NOMO-1 (cell line): ENCODE results near the gene UBAC2.

Source experiments
- DNase-seq, 2 experiments: peaks; one replicate each; lab custom pipeline; 2025; ENCODE audit not compliant: unreplicated experiment in 2 of 2; lab: John Stamatoyannopoulos, UW

UBAC2 gene

DNA sequence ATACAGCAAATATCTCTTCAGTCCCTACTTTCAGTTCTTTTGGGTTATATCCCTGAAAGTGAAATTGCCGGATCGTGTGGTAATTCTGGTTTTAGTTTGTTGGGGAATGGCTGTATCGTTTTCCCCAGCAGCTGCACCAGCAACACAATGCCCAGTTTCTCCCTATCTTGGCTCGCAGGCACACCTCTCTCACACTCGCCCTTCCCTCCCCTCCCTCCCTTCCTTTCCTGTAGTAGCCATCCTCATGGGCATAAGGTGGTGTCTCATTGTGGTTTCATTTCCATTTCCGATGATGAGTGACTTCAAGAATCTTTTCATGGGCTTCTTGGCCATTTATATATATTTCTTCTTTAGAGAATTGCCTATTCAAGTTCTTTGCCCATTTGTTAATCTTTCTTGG, 66.2 kb downstream of the UBAC2 start:
- no peak for DNase-seq

DNA sequence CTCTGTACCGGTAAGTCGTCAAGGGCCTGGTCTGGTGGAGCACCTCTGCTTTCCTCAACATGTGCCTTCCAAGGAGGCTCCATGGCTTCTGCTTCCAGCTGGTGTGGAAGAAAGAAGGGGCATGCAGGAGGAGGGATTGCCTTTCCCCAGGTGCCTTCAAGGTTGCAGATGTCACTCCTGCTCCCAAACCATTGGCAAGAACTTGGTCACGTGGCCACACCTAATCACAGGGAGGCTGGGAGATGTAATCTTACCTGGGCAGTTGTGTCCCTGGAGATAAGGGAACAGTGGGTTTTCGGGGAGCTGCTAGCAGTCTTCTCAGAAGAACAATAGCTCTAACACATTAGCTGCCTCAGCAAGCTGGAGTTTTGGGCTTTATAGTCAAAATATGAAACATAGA, 67.3 kb downstream of the UBAC2 start:
- no peak for DNase-seq

DNA sequence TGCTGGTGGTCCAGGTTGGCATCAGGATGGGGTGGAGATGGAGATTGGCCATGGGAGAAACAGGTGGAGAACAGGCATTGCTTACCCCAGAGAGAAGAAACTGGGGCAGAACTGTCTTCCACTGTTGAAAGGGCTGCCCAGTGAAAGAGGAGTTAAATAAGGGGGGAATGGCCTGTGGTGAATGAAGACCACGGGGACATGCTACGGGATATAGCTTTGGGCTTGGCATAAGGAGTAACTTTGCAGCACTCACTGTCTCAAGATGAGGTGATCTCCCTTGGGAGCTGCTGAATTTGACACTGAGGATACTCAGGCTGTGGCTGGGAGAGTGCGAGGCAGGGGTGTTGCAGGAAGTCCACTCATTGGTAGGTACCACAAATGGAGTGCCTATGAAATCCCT, 68.2 kb downstream of the UBAC2 start:
- DNase-seq = no peak

DNA sequence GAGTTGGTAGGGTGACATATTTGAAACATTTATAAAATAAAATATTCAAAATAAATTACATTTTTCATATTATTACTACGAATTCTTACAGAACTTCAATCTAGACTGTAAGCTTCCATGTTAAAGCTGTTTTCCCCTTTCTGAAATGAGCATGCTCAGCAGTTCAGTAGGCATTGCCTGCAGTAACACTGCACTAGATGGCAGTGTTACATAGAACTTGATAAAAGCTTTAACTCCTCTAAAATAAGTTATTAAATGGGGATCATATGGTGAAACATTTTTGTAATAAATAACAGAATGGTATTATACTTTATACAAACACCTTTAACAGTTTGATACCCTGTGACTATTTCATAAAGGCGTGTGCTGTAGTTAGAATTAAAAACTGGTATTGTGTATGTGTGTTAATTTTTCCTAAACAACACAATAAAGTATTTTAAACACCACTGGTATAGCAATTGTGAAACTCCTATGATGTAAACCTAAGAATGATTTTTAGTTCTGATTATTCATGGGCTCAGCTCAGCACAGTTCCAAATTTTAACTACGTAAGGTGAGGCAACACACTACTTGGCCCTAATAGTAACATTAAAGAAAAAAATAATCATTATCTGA, 69.1 kb downstream of the UBAC2 start:
- peak; percentile 39 to 77 for DNase-seq

DNA sequence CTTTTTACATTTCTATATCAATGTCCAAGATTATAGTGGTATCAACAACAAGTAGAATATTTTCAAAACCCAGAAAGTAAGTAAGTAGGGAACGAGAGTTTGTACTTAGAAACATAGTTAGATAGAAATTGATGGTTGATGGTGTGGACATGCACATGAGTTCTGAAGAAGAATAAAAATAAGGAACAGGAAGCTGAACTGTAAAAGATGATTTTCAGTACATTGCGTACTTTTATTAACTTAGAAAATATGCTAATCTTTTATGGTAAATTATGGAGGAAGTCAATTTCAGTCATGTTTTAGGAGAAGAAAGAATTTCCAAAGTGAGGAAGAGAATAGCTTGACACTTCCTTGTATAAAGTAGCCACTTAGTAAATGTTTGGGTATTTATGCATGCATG, 69.9 kb downstream of the UBAC2 start:
- peak in 1 of 2 experiments; percentile 66 for DNase-seq

DNA sequence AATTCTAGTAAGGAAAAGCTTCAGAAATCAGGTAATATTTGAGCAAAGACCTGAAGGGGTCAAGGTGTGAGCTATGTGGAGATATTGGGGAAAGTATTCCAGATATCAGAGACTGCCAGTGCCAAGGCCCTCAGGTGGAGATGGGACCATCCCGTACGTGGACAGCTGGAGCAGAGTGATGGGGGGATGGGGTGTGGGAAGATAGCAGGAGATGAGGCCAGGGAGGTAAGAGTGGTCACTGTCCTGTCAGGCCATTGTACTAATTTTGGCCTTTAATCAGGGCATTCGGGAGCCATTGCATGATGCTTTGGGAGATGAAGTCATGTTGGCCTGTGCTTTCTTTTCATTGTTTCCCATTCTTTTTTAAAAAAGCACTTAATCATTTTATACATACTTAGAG, 70.6 kb downstream of the UBAC2 start:
- no peak for DNase-seq

DNA sequence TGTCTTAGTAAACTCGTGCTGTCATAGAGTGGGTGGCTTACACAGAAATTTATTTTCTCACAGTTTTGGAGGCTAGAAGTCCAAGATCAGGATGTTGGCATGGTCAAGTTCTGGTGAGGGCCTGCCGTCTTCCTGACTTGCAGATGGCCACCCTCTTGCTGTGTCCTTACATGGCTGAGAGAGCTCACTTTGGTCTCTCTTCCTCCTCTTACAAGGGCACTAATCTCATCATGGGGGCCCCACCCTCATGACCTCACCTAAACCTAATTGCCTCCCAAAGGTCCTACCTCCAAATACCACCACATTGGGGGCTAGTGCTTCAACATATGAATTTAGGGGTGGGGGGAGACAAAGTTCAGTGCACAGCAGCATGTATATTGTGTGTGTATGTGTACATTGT, 71.8 kb downstream of the UBAC2 start:
- DNase-seq = no peak

DNA sequence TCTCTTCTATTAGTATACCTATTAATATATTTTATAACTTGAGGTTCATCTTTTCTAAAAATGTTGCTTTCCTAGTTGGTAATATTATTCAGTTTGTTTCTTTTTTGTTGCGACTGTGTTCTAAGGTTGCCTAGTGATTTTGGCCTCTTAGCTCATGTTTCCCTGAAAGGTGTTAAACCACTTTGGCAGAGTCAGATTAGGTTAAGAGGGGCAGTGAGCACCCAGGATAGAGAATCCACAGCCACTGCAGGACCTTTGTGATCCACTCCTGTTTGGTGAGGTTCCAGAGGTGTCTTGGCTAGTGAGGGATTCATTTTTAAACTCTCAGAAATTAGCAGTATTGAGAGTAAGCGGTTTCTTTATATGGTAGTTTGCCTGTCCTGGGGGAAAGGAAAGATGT, 72.5 kb downstream of the UBAC2 start:
- no peak for DNase-seq

DNA sequence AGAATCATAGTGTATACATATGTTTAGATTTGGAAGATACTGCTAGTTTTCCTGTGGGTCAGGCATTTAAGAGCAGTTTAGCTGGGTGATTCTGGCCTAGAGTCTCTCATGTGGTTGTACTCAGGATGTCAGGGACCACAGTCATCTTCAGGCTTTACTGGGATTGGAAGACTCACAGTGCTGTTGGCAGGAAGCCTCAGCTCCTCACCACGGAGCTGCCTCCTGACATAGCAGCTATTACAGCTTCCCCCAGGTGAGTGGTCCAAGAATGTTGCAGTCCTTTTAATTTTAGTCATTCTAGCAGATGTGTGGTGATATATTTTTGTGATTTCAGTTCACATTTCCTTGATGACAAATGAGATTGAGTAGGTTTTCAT, 74.4 kb downstream of the UBAC2 start:
- no peak for DNase-seq

DNA sequence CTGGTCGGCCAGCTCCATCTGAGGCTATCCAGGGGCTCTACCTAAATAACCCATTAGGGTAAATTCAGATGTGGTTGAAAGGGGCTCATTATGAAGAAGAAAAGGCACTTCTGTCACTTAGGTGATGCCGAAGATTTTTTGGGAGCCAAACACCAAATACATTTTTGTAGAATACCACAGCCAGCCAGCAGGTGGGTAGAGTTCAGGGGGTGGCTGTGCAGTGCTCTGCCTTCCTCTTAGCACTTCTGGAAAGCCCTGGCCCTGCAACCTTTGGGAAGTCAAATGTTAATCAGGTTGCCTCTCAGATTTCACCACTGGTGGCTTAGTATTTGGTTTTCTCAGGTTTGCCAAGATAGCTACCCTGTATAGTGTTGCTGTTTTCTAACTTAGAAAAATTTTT, 76.1 kb downstream of the UBAC2 start:
- DNase-seq = peak in 1 of 2 experiments; percentile 4

DNA sequence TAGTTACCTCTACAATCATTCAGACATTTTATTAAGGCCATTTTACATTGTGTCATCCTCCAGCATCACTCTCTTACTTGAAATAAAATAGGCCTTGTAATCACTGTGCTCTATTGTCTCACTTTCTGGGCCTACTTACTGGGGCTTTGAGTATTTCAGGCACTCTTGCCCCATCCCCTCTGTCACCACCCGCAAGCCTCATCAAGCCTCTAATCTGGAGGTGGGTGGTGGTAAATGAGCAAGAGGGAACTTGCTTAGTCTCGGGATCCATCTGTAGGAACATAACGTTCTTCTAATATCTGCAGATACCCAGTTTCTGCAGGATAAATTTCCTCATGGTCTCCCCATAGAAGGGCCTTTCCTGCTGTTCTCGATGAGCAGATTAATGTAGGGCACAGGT, 77.0 kb downstream of the UBAC2 start:
- DNase-seq = peak; percentile 90 to 94

DNA sequence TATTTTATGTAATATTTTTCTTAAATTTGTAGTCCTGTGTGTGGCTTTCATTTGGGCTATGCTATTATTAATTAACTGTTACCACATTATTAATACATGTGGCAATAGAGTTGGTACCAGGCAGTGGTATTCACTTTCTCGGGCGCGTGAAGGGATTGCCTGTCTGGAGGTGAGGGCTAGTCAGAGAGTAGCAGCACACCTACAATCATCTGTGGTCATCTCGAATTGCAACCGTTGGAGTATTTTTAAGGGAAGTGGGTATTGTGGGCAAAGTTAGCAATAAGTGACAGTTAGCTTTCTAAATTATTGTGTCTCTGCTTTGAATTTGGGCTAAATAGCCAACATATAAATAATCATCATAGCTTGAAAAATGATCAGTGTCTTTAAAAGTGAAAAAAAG, 77.5 kb downstream of the UBAC2 start:
- peak; percentile 53 to 86 for DNase-seq

DNA sequence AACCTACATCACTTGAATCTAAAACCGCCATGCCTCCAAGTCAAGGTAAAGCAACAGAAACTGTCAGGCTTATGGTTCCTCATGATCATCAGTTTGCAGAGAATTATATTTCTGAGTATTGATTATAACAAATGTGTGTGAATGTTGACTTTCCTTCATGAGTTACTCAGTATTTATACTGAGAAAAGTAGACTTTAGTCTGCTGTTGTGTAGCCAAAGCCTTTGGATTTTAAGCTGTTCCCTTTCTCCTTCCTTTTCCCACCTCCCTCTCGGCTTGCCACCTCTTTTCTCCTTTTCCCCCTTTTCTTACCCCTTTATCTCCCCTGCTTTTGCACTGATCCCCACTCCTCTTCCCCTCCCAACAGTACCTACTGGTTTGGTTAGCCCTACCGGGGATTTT, 78.2 kb downstream of the UBAC2 start:
- DNase-seq = no peak

DNA sequence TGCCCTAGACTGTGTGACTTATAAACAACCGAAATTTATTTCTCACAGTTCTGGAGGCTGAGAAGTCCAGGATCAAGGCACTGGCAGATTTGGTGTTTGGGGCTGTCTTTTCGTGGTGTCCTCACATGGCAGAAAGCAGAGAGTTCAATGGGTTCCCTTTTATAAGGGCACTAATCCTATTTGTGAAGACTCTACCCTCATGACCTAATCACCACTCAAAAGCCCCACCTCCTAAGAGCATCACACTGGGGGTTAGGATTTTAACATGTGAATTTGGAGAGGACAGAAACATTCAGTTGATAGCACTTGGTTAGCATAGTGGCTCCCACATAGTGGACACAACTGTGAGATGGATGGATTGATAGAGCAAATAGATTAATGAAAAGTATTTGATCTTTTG, 79.0 kb downstream of the UBAC2 start:
- no peak for DNase-seq

DNA sequence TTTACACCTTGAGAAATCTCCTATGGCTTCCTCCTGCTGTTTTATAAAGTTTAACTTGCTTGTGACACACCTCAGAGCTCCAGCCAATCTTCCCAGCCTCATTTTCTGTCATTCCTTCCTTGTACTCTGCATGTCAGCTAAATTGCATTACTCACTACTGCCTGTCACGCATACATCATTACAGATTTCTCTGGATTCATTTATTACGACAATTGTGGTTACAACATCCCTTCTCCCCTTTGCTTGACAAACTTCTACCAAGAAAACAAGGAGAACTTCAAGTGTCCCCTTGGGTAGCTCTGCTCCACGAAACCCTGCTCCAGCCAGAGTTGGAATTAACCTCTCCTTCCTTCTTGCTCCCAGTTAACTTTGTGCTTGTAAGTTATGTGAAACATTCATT, 79.5 kb downstream of the UBAC2 start:
- peak; percentile 19 to 64 for DNase-seq

DNA sequence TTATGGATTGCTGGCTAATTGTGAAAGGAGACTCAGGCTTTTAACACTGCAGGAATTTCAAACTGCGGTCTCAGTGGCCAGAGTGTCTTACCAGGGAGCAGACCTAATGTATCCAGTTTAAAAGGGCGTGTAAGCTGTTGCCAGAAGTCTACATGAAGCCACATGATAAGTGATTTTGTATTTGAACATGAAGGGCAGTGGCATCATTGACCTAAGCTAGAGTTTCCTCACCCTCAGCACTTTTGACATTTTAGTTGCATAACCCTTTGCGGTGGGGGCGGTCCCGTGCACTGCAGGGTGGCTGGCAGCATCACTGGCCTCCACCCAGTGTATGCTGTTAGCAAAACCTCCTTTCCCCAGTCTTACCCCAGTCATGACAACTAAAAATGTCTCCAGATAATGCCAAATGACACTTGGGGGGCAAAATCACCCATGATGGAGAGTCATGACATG, 81.2 kb downstream of the UBAC2 start:
- peak; percentile 94 for DNase-seq

DNA sequence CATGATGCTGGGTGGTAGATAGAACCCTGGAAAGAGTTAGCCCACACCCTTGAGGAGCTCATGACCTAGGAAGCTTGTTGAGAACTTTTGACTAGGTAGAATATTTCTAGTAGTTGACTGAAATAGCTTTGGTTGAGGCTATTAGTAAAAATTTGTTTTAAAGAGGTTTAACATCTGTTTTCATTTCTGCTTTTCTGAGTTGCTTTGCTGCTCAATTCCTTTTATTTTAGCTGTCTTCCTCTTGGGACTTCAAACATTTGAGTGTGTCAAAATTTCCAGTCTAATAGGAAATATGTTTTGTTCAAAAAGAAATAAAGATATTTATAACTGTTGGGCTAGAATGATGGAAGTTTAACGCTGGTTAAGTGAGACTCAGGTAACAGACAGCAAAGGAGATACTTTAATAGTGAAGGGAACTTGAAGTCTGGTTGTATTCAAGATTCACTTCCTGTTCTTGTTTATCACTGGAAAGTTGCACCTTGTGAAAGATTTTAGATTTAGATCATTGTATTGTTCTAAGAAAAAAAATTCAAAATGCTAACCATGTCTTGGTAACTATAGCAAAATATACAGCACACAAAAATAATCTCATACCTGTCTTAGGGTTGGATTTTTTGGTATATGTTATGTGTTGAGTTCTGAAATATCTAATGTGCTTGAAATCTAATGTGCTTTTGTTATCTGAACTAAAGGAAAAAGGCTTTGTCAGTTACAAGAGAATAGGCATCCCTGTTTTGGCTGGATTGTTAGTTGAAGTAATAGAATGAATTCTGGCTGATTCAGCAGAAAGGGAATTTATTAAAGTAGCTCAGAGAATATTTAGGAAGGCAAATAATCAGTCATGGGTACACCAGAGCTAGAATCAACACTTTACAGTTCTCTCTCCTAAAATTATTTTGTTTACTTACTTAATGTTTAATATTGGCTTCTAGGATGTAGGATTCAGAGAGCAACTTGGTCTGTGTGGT, 81.9 kb downstream of the UBAC2 start:
- peak in 1 of 2 experiments; percentile 93 for DNase-seq

DNA sequence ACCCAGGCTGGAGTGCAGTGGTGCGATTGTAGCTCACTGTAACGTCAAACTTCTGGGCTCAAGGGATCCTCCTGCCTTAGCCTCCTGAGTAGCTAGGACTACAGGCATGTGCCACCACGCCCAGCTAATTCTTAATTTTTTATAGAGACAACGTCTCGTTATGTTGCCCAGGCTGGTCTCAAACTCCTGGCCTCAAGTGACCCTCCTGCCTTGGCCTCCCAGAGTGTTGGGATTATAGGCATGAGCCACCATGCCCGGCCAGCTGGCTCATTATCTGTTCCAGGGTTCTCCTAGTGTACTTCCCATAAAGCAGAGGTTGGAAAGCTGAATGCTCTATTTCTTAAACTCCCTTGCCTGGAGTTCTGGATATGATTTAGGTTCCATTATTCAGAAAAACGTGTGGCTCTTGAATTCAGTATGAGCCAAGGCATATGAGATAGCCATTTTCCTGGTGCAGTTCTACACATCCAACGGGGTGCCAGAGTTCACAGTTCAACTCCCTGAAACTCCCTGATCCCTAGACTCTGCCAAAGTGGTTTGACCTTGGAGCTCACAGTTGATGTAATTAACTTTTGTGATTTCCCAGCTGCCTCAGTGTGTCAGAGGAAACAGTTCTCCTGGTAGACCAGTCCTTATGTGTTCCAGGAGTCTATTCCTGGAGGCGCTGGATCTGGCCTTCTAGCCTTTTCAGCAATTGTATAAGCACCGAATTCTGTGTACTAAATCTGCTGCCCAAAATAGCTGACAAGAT, 85.0 kb downstream of the UBAC2 start:
- DNase-seq = no peak

DNA sequence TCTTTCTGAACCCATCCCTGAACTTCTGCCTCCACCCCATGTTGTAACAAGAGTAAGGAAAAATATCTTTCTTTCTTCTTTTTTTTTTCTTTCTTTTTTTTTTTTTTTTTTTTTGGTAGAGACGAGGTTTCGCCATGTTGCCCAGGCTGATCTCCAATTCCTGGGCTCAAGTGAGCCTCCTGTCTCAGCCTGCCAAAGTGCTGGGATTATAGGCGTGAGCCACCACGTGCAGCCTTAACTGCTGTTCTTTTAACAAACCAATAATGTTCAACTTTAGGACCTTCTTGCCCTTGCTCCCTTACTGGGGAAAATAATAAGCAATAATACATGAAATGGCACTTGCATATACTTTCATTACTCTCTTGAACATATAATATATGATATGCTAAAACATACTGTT, 86.9 kb downstream of the UBAC2 start:
- DNase-seq = no peak

DNA sequence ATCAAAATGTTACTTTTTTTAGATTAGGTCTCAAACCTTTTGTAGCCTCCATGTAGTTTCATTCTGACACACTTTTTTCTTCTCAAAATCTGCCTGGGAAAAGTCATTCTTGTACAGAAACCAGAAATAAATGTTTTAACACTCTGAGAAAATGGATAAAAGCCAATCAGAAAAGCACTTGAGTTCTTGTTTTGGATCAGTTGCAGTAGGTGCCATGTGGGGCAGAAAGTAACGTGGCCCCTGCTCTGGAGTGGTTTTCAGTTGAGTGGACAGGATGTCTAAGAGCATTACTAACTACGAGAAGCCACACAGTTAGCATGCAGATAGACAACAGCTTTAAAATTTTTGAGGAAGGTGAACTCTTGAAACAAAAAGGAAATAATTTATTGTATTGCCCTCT, 87.4 kb downstream of the UBAC2 start:
- DNase-seq = peak; percentile 48 to 77

DNA sequence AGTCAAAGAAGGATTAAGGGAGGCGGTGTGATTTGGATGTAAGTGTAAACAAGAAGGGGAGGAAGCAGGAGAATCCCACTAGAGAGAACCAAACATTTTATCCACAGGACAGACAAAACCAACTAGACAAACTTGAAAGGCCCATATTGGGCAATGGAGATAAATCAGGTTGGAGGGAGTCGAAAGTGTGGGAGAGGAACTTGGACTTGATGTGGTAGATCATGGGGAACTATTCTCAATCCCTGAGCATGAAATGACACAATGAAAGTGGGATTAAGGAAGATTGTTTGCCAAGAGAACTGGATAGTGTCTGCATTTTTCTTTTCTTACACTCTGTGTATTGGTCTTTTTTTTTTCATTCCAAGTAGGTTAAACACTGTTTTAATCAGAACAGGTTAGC, 88.6 kb downstream of the UBAC2 start:
- peak; percentile 32 to 60 for DNase-seq
